AG10803 (cell line): ENCODE data around the gene BBX.
"Not testable (repeated sequence)": the region's sequence is repeated elsewhere in the genome, so short reads cannot be mapped to it uniquely, and the experiment has no call there.

Experiments used
- DNase-seq: peaks from one replicate; pipeline ENCODE4 v3.0.0; 2010; ENCODE audit warnings: low read depth
- H3K4me3 ChIP-seq: 2 replicates; pipeline ENCODE4 v1.5.1; 2011; ENCODE audit warnings: mild to moderate bottlenecking, low read length, control low read depth
- CTCF ChIP-seq: conservative IDR thresholded peaks from 2 replicates; pipeline ENCODE4 v1.5.1; 2011; ENCODE audit warnings: mild to moderate bottlenecking, low read length, control low read depth, inconsistent platforms

BBX gene

GRCh38 chr3:107689355-107689754 is 166.6 kb downstream of the BBX start:
- no peak for DNase-seq
- H3K4me3 ChIP-seq: no peak overlapping the region
- no peak for TF ChIP-seq CTCF

- peak; percentile 71 for DNase-seq
- H3K4me3 ChIP-seq: no peak overlapping the region
- peak; percentile 66 for TF ChIP-seq CTCF
These were observed 167.9 kb downstream of the BBX start for GRCh38 chr3:107690522-107691138.

DNA sequence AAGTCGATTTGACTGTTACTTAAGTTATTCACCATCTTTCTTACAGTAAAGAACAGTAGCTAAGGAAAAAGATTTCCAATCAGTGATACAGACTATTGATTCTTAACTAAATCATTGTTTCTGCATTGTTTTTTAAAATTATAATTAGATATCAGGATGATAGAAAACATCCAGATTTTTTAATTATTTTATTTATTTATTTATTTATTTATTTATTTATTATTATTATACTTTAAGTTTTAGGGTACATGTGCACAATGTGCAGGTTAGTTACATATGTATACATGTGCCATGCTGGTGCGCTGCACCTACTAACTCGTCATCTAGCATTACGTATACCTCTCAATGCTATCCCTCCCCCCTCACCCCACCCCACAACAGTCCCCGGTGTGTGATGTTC is 169.2 kb downstream of the BBX start:
- H3K4me3 ChIP-seq, DNase-seq: not testable (repeated sequence)

DNA sequence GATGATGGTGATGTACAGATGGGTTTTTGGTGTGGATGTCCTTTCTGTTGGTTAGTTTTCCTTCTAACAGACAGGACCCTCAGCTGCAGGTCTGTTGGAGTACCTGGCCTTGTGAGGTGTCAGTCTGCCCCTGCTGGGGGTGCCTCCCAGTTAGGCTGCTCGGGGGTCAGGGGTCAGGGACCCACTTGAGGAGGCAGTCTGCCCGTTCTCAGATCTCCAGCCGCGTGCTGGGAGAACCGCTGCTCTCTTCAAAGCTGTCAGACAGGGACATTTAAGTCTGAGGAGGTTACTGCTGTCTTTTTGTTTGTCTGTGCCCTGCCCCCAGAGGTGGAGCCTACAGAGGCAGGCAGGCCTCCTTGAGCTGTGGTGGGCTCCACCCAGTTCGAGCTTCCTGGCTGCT is 174.6 kb downstream of the BBX start:
- DNase-seq: not testable (repeated sequence)

DNA sequence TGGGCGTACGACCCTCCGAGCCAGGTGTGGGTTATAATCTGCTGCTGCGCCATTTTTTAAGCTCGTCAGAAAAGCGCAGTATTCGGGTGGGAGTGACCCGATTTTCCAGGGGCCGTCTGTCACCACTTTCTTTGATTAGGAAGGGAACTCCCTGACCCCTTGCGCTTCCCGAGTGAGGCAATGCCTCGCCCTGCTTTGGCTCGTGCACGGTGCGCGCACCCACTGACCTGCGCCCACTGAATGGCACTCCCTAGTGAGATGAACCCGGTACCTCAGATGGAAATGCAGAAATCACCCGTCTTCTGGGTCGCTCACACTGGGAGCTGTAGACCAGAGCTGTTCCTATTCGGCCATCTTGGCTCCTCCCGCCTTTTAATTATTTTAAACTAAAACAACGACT is 175.1 kb downstream of the BBX start:
- DNase-seq, H3K4me3 ChIP-seq: not testable (repeated sequence)

More for the DNA sequence above, 174.6 kb downstream of the BBX start:
- not testable (repeated sequence) for H3K4me3 ChIP-seq

DNA sequence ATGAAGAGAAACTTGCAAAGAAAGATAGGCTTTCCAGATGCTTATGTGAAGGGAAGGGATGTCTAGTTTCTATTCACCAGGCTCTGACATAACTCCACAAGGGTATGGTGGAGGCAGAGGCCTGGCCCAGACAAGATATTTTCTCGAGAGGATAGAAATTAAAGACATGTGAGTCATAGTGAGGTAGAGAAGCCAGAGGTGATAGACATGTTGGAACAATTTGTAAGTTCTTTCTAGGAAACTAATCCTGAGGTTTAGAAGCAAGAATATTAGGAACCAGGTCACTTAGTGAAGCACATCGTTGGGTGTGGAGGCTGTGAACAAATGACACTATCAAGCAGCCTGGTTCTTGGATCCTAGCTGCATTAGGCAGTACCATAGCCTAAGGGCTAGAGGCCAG is 176.9 kb downstream of the BBX start:
- H3K4me3 ChIP-seq: no peak overlapping the region
- TF ChIP-seq CTCF: no peak
- DNase-seq: peak; percentile 13

- DNase-seq: no peak
- no peak overlapping the region for H3K4me3 ChIP-seq
- no peak for TF ChIP-seq CTCF
These were observed 178.5 kb downstream of the BBX start for GRCh38 chr3:107701299-107701698.

- no peak for DNase-seq
- TF ChIP-seq CTCF: no peak
- no peak overlapping the region for H3K4me3 ChIP-seq
These were observed 181.7 kb downstream of the BBX start for GRCh38 chr3:107704477-107704876.

DNA sequence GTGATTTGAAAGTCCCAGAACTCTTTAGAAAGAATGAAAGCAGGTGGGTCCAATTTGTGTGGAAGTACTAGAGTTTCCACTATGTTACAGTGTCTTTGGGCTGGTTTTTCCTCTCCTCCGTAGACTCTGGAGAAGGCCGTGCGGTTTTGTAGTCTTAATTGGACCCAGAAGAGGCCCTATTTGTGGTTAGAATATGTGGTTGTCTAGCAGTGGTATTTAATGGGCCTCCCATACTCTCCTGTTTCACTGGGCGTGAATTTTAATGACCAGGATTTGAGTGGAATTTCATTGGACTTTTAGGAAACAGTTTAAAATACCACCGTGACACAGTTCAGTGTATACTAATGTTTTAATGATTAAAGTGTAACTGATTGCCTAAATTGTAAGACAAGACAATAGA is 182.3 kb downstream of the BBX start:
- H3K4me3 ChIP-seq: no peak overlapping the region
- peak; percentile 68 for DNase-seq
- TF ChIP-seq CTCF: no peak
